SK-N-SH treated with all-trans-retinoic acid at 6 μM for 48 hours (cell line): ENCODE results near the gene NEK11.

Experiments
- ATAC-seq: fragments of 200-7000 bp; cut with Tn5 transposase; 3 replicates; pipeline ENCODE4 v1.9.1; 2020; ENCODE audit warnings: mild to moderate bottlenecking, moderate library complexity
- BACH2 ChIP-seq: fragments of 250-450 bp; sonication (Bioruptor Pico); IDR thresholded peaks from 2 replicates; pipeline ENCODE4 v1.9.0; 2021; ENCODE audit warnings: mild to moderate bottlenecking, borderline replicate concordance
- CREB5 ChIP-seq: fragments of 250-450 bp; sonication (Bioruptor Pico); IDR thresholded peaks from 2 replicates; pipeline ENCODE4 v1.5.1; 2020; ENCODE audit warnings: low read depth, mild to moderate bottlenecking, moderate library complexity
- CSDC2 ChIP-seq: fragments of 250-450 bp; sonication (Bioruptor Pico); IDR thresholded peaks from 2 replicates; pipeline ENCODE4 v1.5.0; 2020; ENCODE audit warnings: mild to moderate bottlenecking, moderate library complexity
- CSRNP3 ChIP-seq: fragments of 250-450 bp; sonication (Bioruptor Pico); IDR thresholded peaks from 2 replicates; pipeline ENCODE4 v1.5.1; 2021; ENCODE audit warnings: mild to moderate bottlenecking, moderate library complexity
- ESRRG ChIP-seq: fragments of 250-450 bp; sonication (Bioruptor Pico); IDR thresholded peaks from 2 replicates; pipeline ENCODE4 v1.6.1; 2021; ENCODE audit warnings: mild to moderate bottlenecking
- GLIS3 ChIP-seq: fragments of 250-450 bp; sonication (Bioruptor Pico); IDR thresholded peaks from 2 replicates; pipeline ENCODE4 v1.5.0; 2020; ENCODE audit warnings: mild to moderate bottlenecking, moderate library complexity
- ISL1 ChIP-seq: fragments of 250-450 bp; sonication (Bioruptor Pico); IDR thresholded peaks from 2 replicates; pipeline ENCODE4 v2.1.2; 2022; ENCODE audit warnings: mild to moderate bottlenecking, moderate library complexity
- OSR1 ChIP-seq: fragments of 250-450 bp; sonication (Bioruptor Pico); IDR thresholded peaks from 2 replicates; pipeline ENCODE4 v1.8.0; 2022; ENCODE audit warnings: moderate library complexity, mild to moderate bottlenecking, inconsistent platforms
- PATZ1 ChIP-seq: fragments of 250-450 bp; sonication (Bioruptor Pico); IDR thresholded peaks from 2 replicates; pipeline ENCODE4 v1.8.0; 2020; ENCODE audit warnings: mild to moderate bottlenecking, moderate library complexity, borderline replicate concordance
- PPARA ChIP-seq: fragments of 250-450 bp; sonication (Bioruptor Pico); IDR thresholded peaks from 2 replicates; pipeline ENCODE4 v1.5.0; 2020; ENCODE audit warnings: mild to moderate bottlenecking, borderline replicate concordance
- RARB ChIP-seq: fragments of 250-450 bp; sonication (Bioruptor Pico); IDR thresholded peaks from 2 replicates; pipeline ENCODE4 v1.8.0; 2021; ENCODE audit warnings: mild to moderate bottlenecking, moderate library complexity
- SNAI2 ChIP-seq: fragments of 250-450 bp; sonication (Bioruptor Pico); IDR thresholded peaks from 2 replicates; pipeline ENCODE4 v1.5.0; 2020; ENCODE audit warnings: mild to moderate bottlenecking, moderate library complexity
- TCF4 ChIP-seq: fragments of 250-450 bp; sonication (Bioruptor Pico); IDR thresholded peaks from 2 replicates; pipeline ENCODE4 v1.8.0; 2021; ENCODE audit warnings: mild to moderate bottlenecking, moderate library complexity, borderline replicate concordance
- TSHZ2 ChIP-seq: fragments of 250-450 bp; sonication (Bioruptor Pico); IDR thresholded peaks from 2 replicates; pipeline ENCODE4 v1.5.0; 2020; ENCODE audit warnings: mild to moderate bottlenecking, moderate library complexity
- ZC3H10 ChIP-seq: fragments of 250-450 bp; sonication (Bioruptor Pico); IDR thresholded peaks from 2 replicates; pipeline ENCODE4 v1.5.1; 2021; ENCODE audit warnings: mild to moderate bottlenecking, moderate library complexity
- ZFP3 ChIP-seq: fragments of 250-450 bp; sonication (Bioruptor Pico); IDR thresholded peaks from 2 replicates; pipeline ENCODE4 v1.5.0; 2020; ENCODE audit warnings: mild to moderate bottlenecking, moderate library complexity
- ZFP30 ChIP-seq: fragments of 450-650 bp; formaldehyde crosslinking; IDR thresholded peaks from 2 replicates; pipeline ENCODE4 v1.5.0; 2022; ENCODE audit warnings: mild to moderate bottlenecking, moderate library complexity
- ZNF565 ChIP-seq: fragments of 450-650 bp; formaldehyde crosslinking; conservative IDR thresholded peaks from 2 replicates; pipeline ENCODE4 v1.5.0; 2020; ENCODE audit warnings: low read depth, mild to moderate bottlenecking, moderate library complexity
- ZNF70 ChIP-seq: fragments of 450-650 bp; formaldehyde crosslinking; IDR thresholded peaks from 2 replicates; pipeline ENCODE4 v1.5.0; 2020; ENCODE audit warnings: mild to moderate bottlenecking, moderate library complexity
- ZNF8 ChIP-seq: fragments of 450-650 bp; formaldehyde crosslinking; IDR thresholded peaks from 2 replicates; pipeline ENCODE4 v1.5.0; 2020; ENCODE audit warnings: mild to moderate bottlenecking, moderate library complexity
- TF ChIP-seq, protein P1 (sequence below): fragments of 250-450 bp; sonication (Bioruptor Pico); IDR thresholded peaks from 2 replicates; pipeline ENCODE4 v1.8.0; 2021; ENCODE audit warnings: low read depth, mild to moderate bottlenecking, moderate library complexity, borderline replicate concordance

The NEK11 gene

GRCh38 chr3:131304890-131305289, 278.2 kb downstream of the NEK11 start:
- no peak for TF ChIP-seq ESRRG (CRISPR knock-in tag)
- TF ChIP-seq ZFP30 (CRISPR knock-in tag): no peak
- TF ChIP-seq OSR1: no peak
- TF ChIP-seq ZNF565: no peak
- no peak for TF ChIP-seq BACH2 (CRISPR knock-in tag)
- no peak for TF ChIP-seq ZNF70 (CRISPR knock-in tag)
- no peak for TF ChIP-seq GLIS3
- TF ChIP-seq, protein P1, sequence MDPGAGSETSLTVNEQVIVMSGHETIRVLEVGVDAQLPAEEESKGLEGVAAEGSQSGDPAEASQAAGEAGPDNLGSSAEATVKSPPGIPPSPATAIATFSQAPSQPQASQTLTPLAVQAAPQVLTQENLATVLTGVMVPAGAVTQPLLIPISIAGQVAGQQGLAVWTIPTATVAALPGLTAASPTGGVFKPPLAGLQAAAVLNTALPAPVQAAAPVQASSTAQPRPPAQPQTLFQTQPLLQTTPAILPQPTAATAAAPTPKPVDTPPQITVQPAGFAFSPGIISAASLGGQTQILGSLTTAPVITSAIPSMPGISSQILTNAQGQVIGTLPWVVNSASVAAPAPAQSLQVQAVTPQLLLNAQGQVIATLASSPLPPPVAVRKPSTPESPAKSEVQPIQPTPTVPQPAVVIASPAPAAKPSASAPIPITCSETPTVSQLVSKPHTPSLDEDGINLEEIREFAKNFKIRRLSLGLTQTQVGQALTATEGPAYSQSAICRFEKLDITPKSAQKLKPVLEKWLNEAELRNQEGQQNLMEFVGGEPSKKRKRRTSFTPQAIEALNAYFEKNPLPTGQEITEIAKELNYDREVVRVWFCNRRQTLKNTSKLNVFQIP (CRISPR knock-in tag): no peak
- TF ChIP-seq ISL1 (CRISPR knock-in tag): no peak
- TF ChIP-seq PPARA: no peak
- no peak for TF ChIP-seq ZC3H10 (CRISPR knock-in tag)
- TF ChIP-seq TCF4 (CRISPR knock-in tag): no peak
- no peak for TF ChIP-seq CSDC2
- TF ChIP-seq ZNF8 (CRISPR knock-in tag): no peak
- TF ChIP-seq ZFP3 (CRISPR knock-in tag): no peak
- TF ChIP-seq RARB (CRISPR knock-in tag): no peak
- no peak for ATAC-seq

DNA sequence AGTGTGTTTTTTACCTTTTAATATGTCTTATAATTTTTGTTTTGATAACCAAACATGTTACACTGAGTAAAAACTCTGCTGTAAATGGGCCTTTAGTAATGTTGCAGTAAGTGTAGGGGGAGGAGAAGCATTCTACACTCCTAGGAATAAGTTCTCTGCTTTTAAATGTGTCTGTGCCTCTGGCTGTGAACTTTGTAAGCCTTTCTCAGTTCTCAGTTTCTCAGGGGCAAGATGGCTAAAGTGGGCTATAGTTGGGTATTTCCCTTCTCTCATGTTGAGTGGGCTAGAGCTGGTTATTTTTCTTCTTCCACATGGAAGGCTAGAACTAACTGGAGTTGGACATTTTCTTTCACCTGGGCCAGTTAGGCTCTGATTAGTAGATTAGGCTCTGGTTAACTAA, 279.6 kb downstream of the NEK11 start:
- TF ChIP-seq PATZ1 (CRISPR knock-in tag): no peak
- TF ChIP-seq, protein P1 (CRISPR knock-in tag): no peak
- TF ChIP-seq TSHZ2 (CRISPR knock-in tag): no peak
- TF ChIP-seq, all 23 proteins: peak for 0
- no peak for ATAC-seq

- ATAC-seq: no peak
Measured at GRCh38 chr3:131314318-131314717, 287.6 kb downstream of the NEK11 start.

More at GRCh38 chr3:131314318-131314717, 287.6 kb downstream of the NEK11 start:
- TF ChIP-seq CREB5: no peak
- no peak for TF ChIP-seq RARB (CRISPR knock-in tag)
- TF ChIP-seq CSDC2: no peak
- TF ChIP-seq ZNF70 (CRISPR knock-in tag): no peak
- TF ChIP-seq GLIS3: no peak
- no peak for TF ChIP-seq PATZ1 (CRISPR knock-in tag)
- no peak for TF ChIP-seq PPARA
- TF ChIP-seq CSRNP3: no peak
- TF ChIP-seq TSHZ2 (CRISPR knock-in tag): no peak
- no peak for TF ChIP-seq SNAI2
- TF ChIP-seq ZNF565: no peak
- TF ChIP-seq OSR1: no peak
- TF ChIP-seq BACH2 (CRISPR knock-in tag): no peak
- TF ChIP-seq ISL1 (CRISPR knock-in tag): no peak
- TF ChIP-seq ZFP3 (CRISPR knock-in tag): no peak
- no peak for TF ChIP-seq ZC3H10 (CRISPR knock-in tag)
